ENCODE data around the gene MIDN.
A peak's percentile ranks its signal among the peaks of the same experiment; 100 is the strongest.

- no peak for TF ChIP-seq CTCF (IDR thresholded peaks at IDR 0.05)
- TF ChIP-seq POLR2A (IDR thresholded peaks at IDR 0.05; ENCODE audit: low read depth), result peak; percentile 5
- TF ChIP-seq EP300 (IDR thresholded peaks at IDR 0.05), result no peak
These were observed 24.3 kb downstream of the MIDN start for GRCh38 chr19:1272423-1273262.
